T1000 (cell line): Measurements from ENCODE around the gene IMPA2.
"Not testable (repeated sequence)": the region's sequence is repeated elsewhere in the genome, so short reads cannot be mapped to it uniquely, and the experiment has no call there.

Experiments used
- DNase-seq: peaks from one replicate; lab custom pipeline; 2025; ENCODE audit warnings: mixed read lengths; lab: John Stamatoyannopoulos, UW

The IMPA2 gene

GRCh38 chr18:11962597-11962996 is 18.7 kb upstream of the IMPA2 start:
- no peak for DNase-seq

GRCh38 chr18:11963991-11964484 is 17.3 kb upstream of the IMPA2 start:
- no peak for DNase-seq

- no peak for DNase-seq
Observed at GRCh38 chr18:11969904-11970835, 11.1 kb upstream of the IMPA2 start.

GRCh38 chr18:11970836-11971226 is 10.5 kb upstream of the IMPA2 start:
- not testable (repeated sequence) for DNase-seq

GRCh38 chr18:11972371-11973174 is 8.7 kb upstream of the IMPA2 start:
- no peak for DNase-seq

GRCh38 chr18:11974741-11975325 is 6.5 kb upstream of the IMPA2 start:
- no peak for DNase-seq

GRCh38 chr18:11975723-11976122 is 5.6 kb upstream of the IMPA2 start:
- DNase-seq, result no peak

GRCh38 chr18:11976315-11977152 is 4.8 kb upstream of the IMPA2 start:
- DNase-seq, result no peak

- no peak for DNase-seq
Observed at GRCh38 chr18:11977153-11977466, 4.2 kb upstream of the IMPA2 start.

- no peak for DNase-seq
Observed at GRCh38 chr18:11978956-11979355, 2.4 kb upstream of the IMPA2 start.

GRCh38 chr18:11980163-11980493 is 1.2 kb upstream of the IMPA2 start:
- no peak for DNase-seq

- DNase-seq, result peak; percentile 95
Observed at GRCh38 chr18:11980494-11981191, 664 bp upstream of the IMPA2 start.

GRCh38 chr18:11981543-11982366 is 448 bp downstream of the IMPA2 start:
- no peak for DNase-seq

- no peak for DNase-seq
Observed at GRCh38 chr18:11982981-11983380, 1.7 kb downstream of the IMPA2 start.

- DNase-seq, result no peak
Observed at GRCh38 chr18:11983592-11983991, 2.3 kb downstream of the IMPA2 start.

GRCh38 chr18:11984091-11984490 is 2.8 kb downstream of the IMPA2 start:
- no peak for DNase-seq

- DNase-seq, result no peak
Observed at GRCh38 chr18:11985586-11985985, 4.3 kb downstream of the IMPA2 start.

- no peak for DNase-seq
Observed at GRCh38 chr18:11986061-11986460, 4.8 kb downstream of the IMPA2 start.

GRCh38 chr18:11987527-11987926 is 6.2 kb downstream of the IMPA2 start:
- no peak for DNase-seq

- DNase-seq, result no peak
Observed at GRCh38 chr18:11989174-11989573, 7.9 kb downstream of the IMPA2 start.
